HepG2 (cell line): ENCODE measurements around the gene AARSD1. TPM values are rescaled to one million over a fixed set of nuclear protein-coding genes. Genes with fewer than 3 reads are reported as not detected.

Experiments
- DNMT3B ChIP-seq: conservative IDR thresholded peaks from 2 replicates; pipeline ENCODE4 v1.6.1; 2016; ENCODE audit warnings: missing biosample characterization, control low read depth
- FOXA1 ChIP-seq, 2 experiments: fragments of 450-650 bp in 1 of 2; sonication (generic) in 1 of 2; formaldehyde crosslinking in 1 of 2; IDR thresholded peaks; 2 replicates each; pipeline versions ENCODE4 v1.4.0 to v1.6.1; 2016 to 2020; ENCODE audit warnings: missing genetic modification reagents in 1 of 2
- NFIC ChIP-seq: IDR thresholded peaks from 2 replicates; pipeline ENCODE4 v1.6.1; 2012; ENCODE audit warnings: mild to moderate bottlenecking, low read length, inconsistent platforms
- NPAS2 ChIP-seq: sonication (generic); formaldehyde crosslinking; IDR thresholded peaks from 2 replicates; pipeline ENCODE4 v1.8.0; 2022; ENCODE audit warnings: mild to moderate bottlenecking, missing genetic modification reagents, borderline replicate concordance
- PAX8 ChIP-seq: sonication (generic); formaldehyde crosslinking; IDR thresholded peaks from 2 replicates; pipeline ENCODE4 v1.8.0; 2022; ENCODE audit warnings: mild to moderate bottlenecking, missing genetic modification reagents, borderline replicate concordance
- PCBP1 ChIP-seq: fragments of 200-400 bp; formaldehyde crosslinking; IDR thresholded peaks from 2 replicates; pipeline ENCODE4 v1.6.1; 2017; ENCODE audit warnings: mild to moderate bottlenecking, low read depth, low read length, borderline replicate concordance
- POLR2AphosphoS2 ChIP-seq: IDR thresholded peaks from 2 replicates; pipeline ENCODE4 v1.6.1; 2011; ENCODE audit warnings: low read depth, low read length, improper control_type of control experiment
- TAF15 ChIP-seq: fragments of 200-400 bp; formaldehyde crosslinking; IDR thresholded peaks from one replicate; pipeline ENCODE4 v1.6.1; 2018; ENCODE audit warnings: mild to moderate bottlenecking, low read depth, low read length; ENCODE audit not compliant: poor library complexity, severe bottlenecking
- TBX2 ChIP-seq: sonication (generic); formaldehyde crosslinking; IDR thresholded peaks from 2 replicates; pipeline ENCODE4 v1.5.0; 2020; ENCODE audit warnings: missing genetic modification reagents, mild to moderate bottlenecking, borderline replicate concordance
- TEAD3 ChIP-seq: optimal IDR thresholded peaks from 2 replicates; pipeline ENCODE3; 2016; ENCODE audit warnings: borderline replicate concordance
- ZFP36L1 ChIP-seq: sonication (generic); formaldehyde crosslinking; IDR thresholded peaks from 2 replicates; pipeline ENCODE4 v1.8.0; 2022; ENCODE audit warnings: mild to moderate bottlenecking, missing genetic modification reagents, moderate library complexity
- ZNF24 ChIP-seq: fragments of 450-650 bp; IDR thresholded peaks from 2 replicates; pipeline ENCODE4 v1.6.1; 2017; ENCODE audit warnings: antibody characterized with exemption, mild to moderate bottlenecking
- polyA plus RNA-seq, 8 experiments: library from polyadenylated mRNA; depleted of rRNA in 3 of 8; stranded (reverse) in 7 of 8; unstranded in 1 of 8; fragments of >200 nt; fragmentation: Illumina TruSeq in 4 of 8; extraction: Trizol in 4 of 8; gene quantifications; 2 replicates each; pipeline versions ENCODE4 v1.2.1 to v1.2.3, GENCODE V29; 2011 to 2016; ENCODE audit warnings: low read depth in 4 of 8, missing spikeins in 1 of 8, mixed read lengths in 1 of 8; ENCODE audit not compliant: insufficient read depth in 1 of 8
- total RNA-seq, 5 experiments: library from RNA; depleted of rRNA; stranded (reverse); fragments of >200 nt; fragmentation: Illumina TruSeq; extraction: Trizol; gene quantifications; 2 replicates each; pipeline ENCODE4 v1.2.3, GENCODE V29; 2016; ENCODE audit warnings: low read depth in 1 of 5
- TF ChIP-seq, protein P1 (sequence below): sonication (generic); formaldehyde crosslinking; IDR thresholded peaks from 2 replicates; pipeline ENCODE4 v1.5.0; 2020; ENCODE audit warnings: missing genetic modification reagents
- TF ChIP-seq, protein P2 (sequence below): sonication (generic); formaldehyde crosslinking; IDR thresholded peaks from 2 replicates; pipeline ENCODE4 v1.5.0; 2020; ENCODE audit warnings: mild to moderate bottlenecking, missing genetic modification reagents, borderline replicate concordance
- TF ChIP-seq, protein P3 (sequence below): sonication (generic); formaldehyde crosslinking; IDR thresholded peaks from 2 replicates; pipeline ENCODE4 v1.8.0; 2022; ENCODE audit warnings: mild to moderate bottlenecking, missing genetic modification reagents; ENCODE audit not compliant: insufficient replicate concordance
- TF ChIP-seq, protein P4 (sequence below): sonication (generic); formaldehyde crosslinking; IDR thresholded peaks from 2 replicates; pipeline ENCODE4 v1.9.0; 2021; ENCODE audit warnings: mild to moderate bottlenecking, missing genetic modification reagents

The AARSD1 gene
- total and polyA plus RNA-seq, 2 of the 13 experiments (the other 11 are each of a cell fraction or from before 2014, with no cell fraction given) = 24.7 to 29.3 TPM

DNA sequence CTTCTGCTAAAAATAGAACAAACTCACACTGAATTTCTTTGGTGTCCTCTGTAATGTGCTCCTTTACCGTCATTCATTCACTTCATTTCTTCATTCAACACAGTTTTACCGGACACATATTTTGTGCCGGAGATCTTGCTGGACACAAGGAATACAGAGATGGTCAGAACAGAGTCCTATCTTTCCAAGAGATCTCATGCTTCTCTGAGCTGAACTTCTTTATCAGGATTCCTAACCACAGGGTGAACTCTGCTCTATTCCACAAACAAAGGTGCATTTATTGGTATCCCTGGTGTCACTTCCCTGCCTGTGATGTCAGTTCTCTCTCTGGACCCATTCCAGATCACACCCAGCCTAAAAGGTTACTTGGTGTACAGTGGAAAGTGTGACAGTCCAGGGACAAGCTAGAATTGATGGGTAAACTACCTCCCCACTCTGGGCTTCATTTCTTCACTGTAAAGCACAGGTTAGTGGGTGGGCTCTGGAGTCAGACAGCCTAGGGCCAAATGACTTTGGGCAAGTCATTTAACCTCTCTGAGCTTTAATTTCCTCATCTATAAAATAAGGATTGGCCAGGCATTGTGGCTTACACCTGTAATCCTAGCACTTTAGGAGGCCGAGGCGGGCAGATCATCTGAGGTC lies 46.5 kb upstream of the AARSD1 start (continued):
- TF ChIP-seq, protein P1, sequence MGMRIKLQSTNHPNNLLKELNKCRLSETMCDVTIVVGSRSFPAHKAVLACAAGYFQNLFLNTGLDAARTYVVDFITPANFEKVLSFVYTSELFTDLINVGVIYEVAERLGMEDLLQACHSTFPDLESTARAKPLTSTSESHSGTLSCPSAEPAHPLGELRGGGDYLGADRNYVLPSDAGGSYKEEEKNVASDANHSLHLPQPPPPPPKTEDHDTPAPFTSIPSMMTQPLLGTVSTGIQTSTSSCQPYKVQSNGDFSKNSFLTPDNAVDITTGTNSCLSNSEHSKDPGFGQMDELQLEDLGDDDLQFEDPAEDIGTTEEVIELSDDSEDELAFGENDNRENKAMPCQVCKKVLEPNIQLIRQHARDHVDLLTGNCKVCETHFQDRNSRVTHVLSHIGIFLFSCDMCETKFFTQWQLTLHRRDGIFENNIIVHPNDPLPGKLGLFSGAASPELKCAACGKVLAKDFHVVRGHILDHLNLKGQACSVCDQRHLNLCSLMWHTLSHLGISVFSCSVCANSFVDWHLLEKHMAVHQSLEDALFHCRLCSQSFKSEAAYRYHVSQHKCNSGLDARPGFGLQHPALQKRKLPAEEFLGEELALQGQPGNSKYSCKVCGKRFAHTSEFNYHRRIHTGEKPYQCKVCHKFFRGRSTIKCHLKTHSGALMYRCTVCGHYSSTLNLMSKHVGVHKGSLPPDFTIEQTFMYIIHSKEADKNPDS (CRISPR knock-in tag) = 0 out of 2 replicates have a peak, but pooled peaks have one; percentile 43
- TF ChIP-seq POLR2AphosphoS2 (peak; percentile 62; the same call in 1 of the 2 replicates), ZFP36L1 (CRISPR knock-in tag) (no peak; the same call in 1 of the 2 replicates), NFIC (peak; percentile 87), FOXA1 (IDR thresholded peaks at IDR 0.05) (no peak), FOXA1 (CRISPR knock-in tag; IDR thresholded peaks at IDR 0.05) (peak; percentile 76), TAF15 (no peak), ZNF24 (peak; percentile 96), DNMT3B (no peak), PCBP1 (no peak), NPAS2 (CRISPR knock-in tag) (no peak), TEAD3 (CRISPR knock-in tag) (peak; percentile 81), PAX8 (CRISPR knock-in tag) (no peak), TBX2 (CRISPR knock-in tag) (peak; percentile 89)
- TF ChIP-seq, protein P2, sequence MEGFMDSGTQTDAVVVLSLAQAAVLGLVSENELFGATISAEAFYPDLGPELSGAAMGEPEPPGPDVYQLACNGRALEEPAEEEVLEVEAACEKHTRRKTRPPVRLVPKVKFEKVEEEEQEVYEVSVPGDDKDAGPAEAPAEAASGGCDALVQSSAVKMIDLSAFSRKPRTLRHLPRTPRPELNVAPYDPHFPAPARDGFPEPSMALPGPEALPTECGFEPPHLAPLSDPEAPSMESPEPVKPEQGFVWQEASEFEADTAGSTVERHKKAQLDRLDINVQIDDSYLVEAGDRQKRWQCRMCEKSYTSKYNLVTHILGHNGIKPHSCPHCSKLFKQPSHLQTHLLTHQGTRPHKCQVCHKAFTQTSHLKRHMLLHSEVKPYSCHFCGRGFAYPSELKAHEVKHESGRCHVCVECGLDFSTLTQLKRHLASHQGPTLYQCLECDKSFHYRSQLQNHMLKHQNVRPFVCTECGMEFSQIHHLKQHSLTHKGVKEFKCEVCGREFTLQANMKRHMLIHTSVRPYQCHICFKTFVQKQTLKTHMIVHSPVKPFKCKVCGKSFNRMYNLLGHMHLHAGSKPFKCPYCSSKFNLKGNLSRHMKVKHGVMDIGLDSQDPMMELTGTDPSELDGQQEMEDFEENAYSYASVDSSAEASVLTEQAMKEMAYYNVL (CRISPR knock-in tag) = 0 out of 2 replicates have a peak, but pooled peaks have one; percentile 63
- TF ChIP-seq, protein P3, sequence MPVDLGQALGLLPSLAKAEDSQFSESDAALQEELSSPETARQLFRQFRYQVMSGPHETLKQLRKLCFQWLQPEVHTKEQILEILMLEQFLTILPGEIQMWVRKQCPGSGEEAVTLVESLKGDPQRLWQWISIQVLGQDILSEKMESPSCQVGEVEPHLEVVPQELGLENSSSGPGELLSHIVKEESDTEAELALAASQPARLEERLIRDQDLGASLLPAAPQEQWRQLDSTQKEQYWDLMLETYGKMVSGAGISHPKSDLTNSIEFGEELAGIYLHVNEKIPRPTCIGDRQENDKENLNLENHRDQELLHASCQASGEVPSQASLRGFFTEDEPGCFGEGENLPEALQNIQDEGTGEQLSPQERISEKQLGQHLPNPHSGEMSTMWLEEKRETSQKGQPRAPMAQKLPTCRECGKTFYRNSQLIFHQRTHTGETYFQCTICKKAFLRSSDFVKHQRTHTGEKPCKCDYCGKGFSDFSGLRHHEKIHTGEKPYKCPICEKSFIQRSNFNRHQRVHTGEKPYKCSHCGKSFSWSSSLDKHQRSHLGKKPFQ (CRISPR knock-in tag) = peak; percentile 98
- TF ChIP-seq, protein P4, sequence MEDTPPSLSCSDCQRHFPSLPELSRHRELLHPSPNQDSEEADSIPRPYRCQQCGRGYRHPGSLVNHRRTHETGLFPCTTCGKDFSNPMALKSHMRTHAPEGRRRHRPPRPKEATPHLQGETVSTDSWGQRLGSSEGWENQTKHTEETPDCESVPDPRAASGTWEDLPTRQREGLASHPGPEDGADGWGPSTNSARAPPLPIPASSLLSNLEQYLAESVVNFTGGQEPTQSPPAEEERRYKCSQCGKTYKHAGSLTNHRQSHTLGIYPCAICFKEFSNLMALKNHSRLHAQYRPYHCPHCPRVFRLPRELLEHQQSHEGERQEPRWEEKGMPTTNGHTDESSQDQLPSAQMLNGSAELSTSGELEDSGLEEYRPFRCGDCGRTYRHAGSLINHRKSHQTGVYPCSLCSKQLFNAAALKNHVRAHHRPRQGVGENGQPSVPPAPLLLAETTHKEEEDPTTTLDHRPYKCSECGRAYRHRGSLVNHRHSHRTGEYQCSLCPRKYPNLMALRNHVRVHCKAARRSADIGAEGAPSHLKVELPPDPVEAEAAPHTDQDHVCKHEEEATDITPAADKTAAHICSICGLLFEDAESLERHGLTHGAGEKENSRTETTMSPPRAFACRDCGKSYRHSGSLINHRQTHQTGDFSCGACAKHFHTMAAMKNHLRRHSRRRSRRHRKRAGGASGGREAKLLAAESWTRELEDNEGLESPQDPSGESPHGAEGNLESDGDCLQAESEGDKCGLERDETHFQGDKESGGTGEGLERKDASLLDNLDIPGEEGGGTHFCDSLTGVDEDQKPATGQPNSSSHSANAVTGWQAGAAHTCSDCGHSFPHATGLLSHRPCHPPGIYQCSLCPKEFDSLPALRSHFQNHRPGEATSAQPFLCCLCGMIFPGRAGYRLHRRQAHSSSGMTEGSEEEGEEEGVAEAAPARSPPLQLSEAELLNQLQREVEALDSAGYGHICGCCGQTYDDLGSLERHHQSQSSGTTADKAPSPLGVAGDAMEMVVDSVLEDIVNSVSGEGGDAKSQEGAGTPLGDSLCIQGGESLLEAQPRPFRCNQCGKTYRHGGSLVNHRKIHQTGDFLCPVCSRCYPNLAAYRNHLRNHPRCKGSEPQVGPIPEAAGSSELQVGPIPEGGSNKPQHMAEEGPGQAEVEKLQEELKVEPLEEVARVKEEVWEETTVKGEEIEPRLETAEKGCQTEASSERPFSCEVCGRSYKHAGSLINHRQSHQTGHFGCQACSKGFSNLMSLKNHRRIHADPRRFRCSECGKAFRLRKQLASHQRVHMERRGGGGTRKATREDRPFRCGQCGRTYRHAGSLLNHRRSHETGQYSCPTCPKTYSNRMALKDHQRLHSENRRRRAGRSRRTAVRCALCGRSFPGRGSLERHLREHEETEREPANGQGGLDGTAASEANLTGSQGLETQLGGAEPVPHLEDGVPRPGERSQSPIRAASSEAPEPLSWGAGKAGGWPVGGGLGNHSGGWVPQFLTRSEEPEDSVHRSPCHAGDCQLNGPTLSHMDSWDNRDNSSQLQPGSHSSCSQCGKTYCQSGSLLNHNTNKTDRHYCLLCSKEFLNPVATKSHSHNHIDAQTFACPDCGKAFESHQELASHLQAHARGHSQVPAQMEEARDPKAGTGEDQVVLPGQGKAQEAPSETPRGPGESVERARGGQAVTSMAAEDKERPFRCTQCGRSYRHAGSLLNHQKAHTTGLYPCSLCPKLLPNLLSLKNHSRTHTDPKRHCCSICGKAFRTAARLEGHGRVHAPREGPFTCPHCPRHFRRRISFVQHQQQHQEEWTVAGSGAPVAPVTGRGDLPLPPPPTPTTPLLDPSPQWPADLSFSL = no peak
